ENCODE data around the gene PRMT1. TPM values are rescaled to one million over a fixed set of nuclear protein-coding genes. Genes with fewer than 3 reads are reported as not detected.

The PRMT1 gene
- total and polyA plus RNA-seq, 9 of the 15 experiments (the other 6 are each of a cell fraction or from before 2014, with no cell fraction given), result 13.3 to 464 (median 326) TPM

GRCh38 chr19:49680421-49681351 lies 3.6 kb downstream of the PRMT1 start (continued):
- TF ChIP-seq ZNF696 (CRISPR knock-in tag; conservative IDR thresholded peaks at IDR 0.05), result no peak
- TF ChIP-seq ZBTB1 (CRISPR knock-in tag; IDR thresholded peaks at IDR 0.05; ENCODE audit: borderline replicate concordance, low read depth), result no peak
- TF ChIP-seq ZNF512 (tag; IDR thresholded peaks at IDR 0.05), result no peak
- TF ChIP-seq STAG1 (CRISPR knock-in tag; IDR thresholded peaks at IDR 0.05; ENCODE audit: borderline replicate concordance), result peak; percentile 68
- TF ChIP-seq PTTG1 (tag; IDR thresholded peaks at IDR 0.05; ENCODE audit: low read depth), result no peak
- 0 out of 2 replicates have a peak, but pooled peaks have one; percentile 50 for TF ChIP-seq PTBP1 (IDR thresholded peaks at IDR 0.05; ENCODE audit: low read depth, low read length)
- no peak for TF ChIP-seq MAFF (IDR thresholded peaks at IDR 0.05; ENCODE audit: low read length)
- TF ChIP-seq GABPB1 (CRISPR knock-in tag; IDR thresholded peaks at IDR 0.05), result peak; percentile 67; the same call in 1 of the 2 replicates
- no peak for TF ChIP-seq ZNF165 (CRISPR knock-in tag; IDR thresholded peaks at IDR 0.05; ENCODE audit: borderline replicate concordance)
- TF ChIP-seq POLR2AphosphoS2 (IDR thresholded peaks at IDR 0.05; ENCODE audit: low read length), result no peak
- TF ChIP-seq E2F8 (IDR thresholded peaks at IDR 0.05; ENCODE audit: low read depth, partially characterized antibody), result no peak
- no peak for TF ChIP-seq RBM25 (IDR thresholded peaks at IDR 0.05; ENCODE audit: low read depth, low read length, severe bottlenecking)
- TF ChIP-seq KAT8 (IDR thresholded peaks at IDR 0.05; ENCODE audit: low read depth), result no peak
- TF ChIP-seq REST (IDR thresholded peaks at IDR 0.05; ENCODE audit: borderline replicate concordance), result peak; percentile 43; the same call in 1 of the 2 replicates
- TF ChIP-seq REST (CRISPR knock-in tag; IDR thresholded peaks at IDR 0.05; ENCODE audit: low read depth), result 0 out of 2 replicates have a peak, but pooled peaks have one; percentile 18
